Astrocyte (in vitro differentiated cells and primary cell): Measurements from ENCODE around the gene OSTM1.

Source experiments
- EZH2 ChIP-seq: IDR thresholded peaks from 2 replicates; pipeline ENCODE4 v1.6.1; 2012; ENCODE audit warnings: mild to moderate bottlenecking, low read length, inconsistent platforms; ENCODE audit not compliant: insufficient read depth
- TF ChIP-seq, protein P1 (sequence below): IDR thresholded peaks from 2 replicates; pipeline ENCODE4 v1.5.1; 2011; ENCODE audit warnings: low read depth, mild to moderate bottlenecking, inconsistent platforms, low read length, moderate library complexity; ENCODE audit not compliant: insufficient read depth

DNA sequence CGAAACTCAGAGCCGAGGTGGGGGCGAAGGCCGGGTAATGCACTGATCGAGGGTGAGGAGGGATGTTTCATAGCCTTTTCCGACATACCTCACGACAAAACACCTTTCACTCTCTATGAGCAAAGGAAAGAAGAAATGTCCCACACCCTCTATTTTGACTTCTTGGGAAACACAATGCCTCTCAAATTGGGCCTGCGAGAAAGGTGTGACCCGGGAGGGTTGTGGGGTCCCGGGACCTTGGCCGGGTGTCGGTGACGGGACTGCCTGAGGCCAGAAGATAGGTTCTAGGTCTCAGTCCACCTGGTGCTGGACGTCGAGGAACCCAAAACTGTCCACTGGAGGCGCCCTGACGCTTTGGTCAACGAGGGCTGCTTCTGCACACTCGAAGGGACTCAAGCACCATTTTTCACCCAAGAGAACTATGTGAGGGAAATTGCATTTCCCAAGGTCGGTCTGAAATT is 41.1 kb upstream of the OSTM1 start:
- TF ChIP-seq, protein P1, sequence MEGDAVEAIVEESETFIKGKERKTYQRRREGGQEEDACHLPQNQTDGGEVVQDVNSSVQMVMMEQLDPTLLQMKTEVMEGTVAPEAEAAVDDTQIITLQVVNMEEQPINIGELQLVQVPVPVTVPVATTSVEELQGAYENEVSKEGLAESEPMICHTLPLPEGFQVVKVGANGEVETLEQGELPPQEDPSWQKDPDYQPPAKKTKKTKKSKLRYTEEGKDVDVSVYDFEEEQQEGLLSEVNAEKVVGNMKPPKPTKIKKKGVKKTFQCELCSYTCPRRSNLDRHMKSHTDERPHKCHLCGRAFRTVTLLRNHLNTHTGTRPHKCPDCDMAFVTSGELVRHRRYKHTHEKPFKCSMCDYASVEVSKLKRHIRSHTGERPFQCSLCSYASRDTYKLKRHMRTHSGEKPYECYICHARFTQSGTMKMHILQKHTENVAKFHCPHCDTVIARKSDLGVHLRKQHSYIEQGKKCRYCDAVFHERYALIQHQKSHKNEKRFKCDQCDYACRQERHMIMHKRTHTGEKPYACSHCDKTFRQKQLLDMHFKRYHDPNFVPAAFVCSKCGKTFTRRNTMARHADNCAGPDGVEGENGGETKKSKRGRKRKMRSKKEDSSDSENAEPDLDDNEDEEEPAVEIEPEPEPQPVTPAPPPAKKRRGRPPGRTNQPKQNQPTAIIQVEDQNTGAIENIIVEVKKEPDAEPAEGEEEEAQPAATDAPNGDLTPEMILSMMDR, result peak; percentile 37
- TF ChIP-seq EZH2, result no peak
